Measurements from ENCODE around the gene SPAG6. TPM values are rescaled to one million over a fixed set of nuclear protein-coding genes. Genes with fewer than 3 reads are reported as not detected.

The SPAG6 gene
- total RNA-seq, 1 experiment from 2014 or later: not detected

DNA sequence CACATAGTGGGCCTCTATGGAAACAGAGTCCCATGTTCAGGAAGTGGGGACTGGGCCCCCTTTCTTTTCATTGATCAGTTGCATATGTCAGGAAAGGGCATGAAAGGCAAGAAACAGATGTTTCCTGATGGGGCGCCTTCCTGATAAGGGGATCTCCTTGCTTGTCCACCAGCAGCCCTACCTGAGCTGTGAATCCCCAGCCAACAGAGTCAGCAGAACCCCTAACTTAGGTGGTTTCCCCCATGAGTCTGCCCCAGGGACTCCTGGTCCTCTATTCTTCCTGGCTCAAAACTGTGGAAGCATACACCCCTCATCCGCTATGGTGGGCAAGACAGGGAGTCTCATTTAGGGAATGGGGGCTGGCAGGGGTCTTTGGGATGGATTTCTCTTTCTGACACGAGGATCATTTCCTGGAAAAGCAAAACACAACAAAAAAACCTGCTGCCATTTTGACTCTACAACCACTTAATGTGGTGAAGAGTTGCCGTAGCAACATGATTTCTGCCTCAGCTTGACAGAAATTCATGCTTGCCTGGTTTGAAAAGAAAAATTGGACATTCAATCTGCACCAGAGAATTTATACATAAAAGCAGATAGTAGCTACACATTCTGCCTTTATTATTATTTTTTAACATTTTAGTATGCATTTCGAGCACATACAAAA is 119.8 kb downstream of the SPAG6 start:
- Histone ChIP-seq H3K9me3 (ENCODE audit: insufficient read depth, low read depth) (no peaks in the 10 kb centered on the region), H3K27ac (no peak overlapping the region), H3K79me2 (ENCODE audit: low read depth) (no peaks in the 10 kb centered on the region), H2AFZ (no peak overlapping the region), H3K9me2 (ENCODE audit: insufficient read depth) (no peaks in the 10 kb centered on the region), H3K36me3 (ENCODE audit: low read depth) (no peaks in the 10 kb centered on the region), H3K4me2 (no peak overlapping the region), H3K4me3 (no peak overlapping the region), H3F3A (ENCODE audit: insufficient read depth, low read depth) (no peaks in the 10 kb centered on the region), H4K20me1 (ENCODE audit: insufficient read depth) (no peaks in the 10 kb centered on the region), H3K4me1 (replicated peaks; ENCODE audit: insufficient read depth) (no peaks in the 10 kb centered on the region), H3K27me3 (ENCODE audit: insufficient read depth, low read depth) (no peaks in the 10 kb centered on the region)
- no TSS peak for BruUV-seq (replicated peaks)
- intact Hi-C loops (cut with micrococcal nuclease; ENCODE audit: unreplicated experiment): no loop called here
- TF ChIP-seq EZH2 (IDR thresholded peaks at IDR 0.05; ENCODE audit: low read depth) (no peak), CTCF (conservative IDR thresholded peaks at IDR 0.05) (no peak)
- POLR2A ChIA-PET (ENCODE audit: unreplicated experiment): no interaction called here
- CTCF ChIA-PET: no interaction called here
- DNase-seq: no peak

- H3K27me3 ChIP-seq (ENCODE audit: insufficient read depth, low read depth): no peaks in the 10 kb centered on the region
- H3K4me3 ChIP-seq: no peak overlapping the region
- no TSS peak for BruUV-seq (replicated peaks)
- no peaks in the 10 kb centered on the region for H3K9me3 ChIP-seq (ENCODE audit: insufficient read depth, low read depth)
- H3K4me1 ChIP-seq (replicated peaks; ENCODE audit: insufficient read depth): no peaks in the 10 kb centered on the region
- no peak overlapping the region for H3K4me2 ChIP-seq
- no peak for DNase-seq
- no peak overlapping the region for H3K27ac ChIP-seq
- intact Hi-C loops (cut with micrococcal nuclease; ENCODE audit: unreplicated experiment): no loop called here
- H4K20me1 ChIP-seq (ENCODE audit: insufficient read depth): no peaks in the 10 kb centered on the region
- ChIA-PET POLR2A (ENCODE audit: unreplicated experiment) (interaction anchor here (0.6 kb wide), 1 partner anchor 89 kb away, joined by 4 read pairs; no protein-coding TSS in a partner anchor), CTCF (no interaction called here)
- H3F3A ChIP-seq (ENCODE audit: insufficient read depth, low read depth): no peaks in the 10 kb centered on the region
- no peaks in the 10 kb centered on the region for H3K36me3 ChIP-seq (ENCODE audit: low read depth)
- TF ChIP-seq CTCF (conservative IDR thresholded peaks at IDR 0.05): no peak
- no peak for TF ChIP-seq EZH2 (IDR thresholded peaks at IDR 0.05; ENCODE audit: low read depth)
- no peak overlapping the region for H2AFZ ChIP-seq
- H3K79me2 ChIP-seq (ENCODE audit: low read depth): no peaks in the 10 kb centered on the region
- no peaks in the 10 kb centered on the region for H3K9me2 ChIP-seq (ENCODE audit: insufficient read depth)
Measured at GRCh38 chr10:22466763-22467334, 121.6 kb downstream of the SPAG6 start.

Other genes starting within 250 kb of the SPAG6 start
- not detected in 2 replicates for gene EBLN1, start 127.5 kb upstream of the SPAG6 start, total RNA-seq (2021)
- 38.1 and 43.5 TPM in 2 replicates for gene COMMD3, start 29.1 kb upstream of the SPAG6 start, total RNA-seq (2021)
- gene BMI1, start 24.4 kb upstream of the SPAG6 start, total RNA-seq (2021): 38.8 and 48.4 TPM in 2 replicates